ENCODE results near the gene KRTAP12-2.

KRTAP12-2 gene

GRCh38 chr21:44623575-44623974 is 43.2 kb downstream of the KRTAP12-2 start:
- DNase-seq, result no peak

- DNase-seq, result no peak
Observed at GRCh38 chr21:44619886-44620285, 46.8 kb downstream of the KRTAP12-2 start.

- DNase-seq, result peak; percentile 37 to 50
Observed at GRCh38 chr21:44618909-44619308, 47.8 kb downstream of the KRTAP12-2 start.

GRCh38 chr21:44618504-44618903 is 48.2 kb downstream of the KRTAP12-2 start:
- DNase-seq, result peak; percentile 16 to 22

GRCh38 chr21:44617071-44617501 is 49.6 kb downstream of the KRTAP12-2 start:
- no peak for DNase-seq

- DNase-seq, result no peak
Observed at GRCh38 chr21:44616591-44616926, 50.2 kb downstream of the KRTAP12-2 start.
